CD4-positive, alpha-beta T cell (primary cell): Measurements from ENCODE around the gene NR4A3. TPM values are rescaled to one million over a fixed set of nuclear protein-coding genes. Genes with fewer than 3 reads are reported as not detected.

ENCODE experiments used
- ATAC-seq: fragments of 200-7000 bp; cut with Tn5 transposase; one replicate; pipeline ENCODE4 v1.10.0; 2022; ENCODE audit warnings: mild to moderate bottlenecking; ENCODE audit not compliant: poor library complexity
- CTCF ChIA-PET: fragments of 350-600 bp; sonication (Branson Sonifier 250); formaldehyde crosslinking; loops from one replicate; lab custom pipeline; 2021; ENCODE audit warnings: antibody characterized with exemption, inconsistent platforms; lab: Charles Lee
- POLR2A ChIA-PET: fragments of 350-600 bp; sonication (Branson Sonifier 250); formaldehyde crosslinking; loops from one replicate; lab custom pipeline; 2021; ENCODE audit warnings: antibody characterized with exemption, inconsistent platforms; lab: Charles Lee
- DNase-seq, 14 experiments: peaks; one replicate each; pipeline ENCODE4 v3.0.0-alpha.2; 2013 to 2020; ENCODE audit warnings: mixed read lengths in 2 of 14
- H3K27ac ChIP-seq, 2 donors: one replicate each; pipeline versions ENCODE4 v1.5.1 to v1.7.0; 2013; ENCODE audit warnings: low read length in 2 of 2, low read depth in 1 of 2, mild to moderate bottlenecking in 1 of 2
- H3K27me3 ChIP-seq, 2 experiments: 1 replicate in 1 of 2; 2 replicates in 1 of 2; pipeline versions ENCODE4 v1.6.1 to v1.7.0; 2013; ENCODE audit warnings: low read length in 2 of 2, control low read depth in 1 of 2, mild to moderate bottlenecking in 1 of 2, moderate library complexity in 1 of 2; ENCODE audit not compliant: insufficient read depth in 2 of 2, control insufficient read depth in 1 of 2
- H3K36me3 ChIP-seq: one replicate; pipeline ENCODE4 v1.6.1; 2013; ENCODE audit warnings: low read length, control low read depth; ENCODE audit not compliant: insufficient read depth
- H3K4me1 ChIP-seq: one replicate; pipeline ENCODE4 v1.6.1; 2013; ENCODE audit warnings: low read length, control low read depth; ENCODE audit not compliant: insufficient read depth
- H3K4me3 ChIP-seq: one replicate; pipeline ENCODE4 v1.5.1; 2013; ENCODE audit warnings: mild to moderate bottlenecking, low read length, moderate library complexity
- H3K9me3 ChIP-seq, 2 experiments: 1 replicate in 1 of 2; 2 replicates in 1 of 2; pipeline versions ENCODE4 v1.6.1 to v1.7.0; 2013; ENCODE audit warnings: low read length in 2 of 2, mild to moderate bottlenecking in 2 of 2, control low read depth in 1 of 2, moderate library complexity in 1 of 2; ENCODE audit not compliant: control insufficient read depth in 1 of 2, insufficient read depth in 1 of 2
- H3K27ac Mint-ChIP-seq: one replicate; pipeline ENCODE4 v1.8.0; 2020; ENCODE audit warnings: mixed read lengths
- H3K27me3 Mint-ChIP-seq: one replicate; pipeline ENCODE4 v1.8.0; 2021; ENCODE audit warnings: mixed read lengths
- H3K36me3 Mint-ChIP-seq: one replicate; pipeline ENCODE4 v1.8.0; 2021; ENCODE audit warnings: low read depth, mixed read lengths
- H3K4me1 Mint-ChIP-seq: one replicate; pipeline ENCODE4 v1.8.0; 2021; ENCODE audit warnings: low read depth, mixed read lengths
- H3K4me3 Mint-ChIP-seq: one replicate; pipeline ENCODE4 v1.8.0; 2020; ENCODE audit warnings: mild to moderate bottlenecking, mixed read lengths
- H3K9me3 Mint-ChIP-seq: one replicate; pipeline ENCODE4 v1.8.0; 2020; ENCODE audit warnings: mixed read lengths
- CTCF ChIP-seq: fragments of 200-600 bp; IDR thresholded peaks from one replicate; pipeline ENCODE4 v1.8.0; 2022; ENCODE audit warnings: antibody characterized with exemption, mild to moderate bottlenecking
- intact Hi-C, 2 experiments: fragments of 100-400 bp; cut with DNase I in 1 of 2; cut with micrococcal nuclease in 1 of 2; formaldehyde crosslinking; loops; one replicate each; pipeline versions ENCODE4 v1.15.1 to v1.9.0; 2023 to 2025; cut with DNase I, micrococcal nuclease
- total RNA-seq, 174 experiments: library from RNA in 2 of 174; stranded (reverse) in 2 of 174; gene quantifications; one replicate each; pipeline ENCODE4 v1.2.3 and lab custom pipeline; 2021 to 2026

NR4A3 gene
- total RNA-seq, 2 experiments from 2014 or later, result 42.4 to 44.6 TPM

GRCh38 chr9:99840072-99840471 is 18.4 kb downstream of the NR4A3 start:
- Mint-ChIP-seq H3K36me3 (no peaks in the 10 kb centered on the region), H3K27me3 (no peaks in the 10 kb centered on the region), H3K27ac (no peak overlapping the region), H3K4me1 (no peaks in the 10 kb centered on the region), H3K4me3 (no peak overlapping the region), H3K9me3 (no peaks in the 10 kb centered on the region)
- DNase-seq, result no peak
- CTCF ChIA-PET, result no interaction called here
- no peaks in the 10 kb centered on the region for H3K27me3 ChIP-seq
- H3K4me1 ChIP-seq, result no peaks in the 10 kb centered on the region
- no peak for TF ChIP-seq CTCF
- H3K9me3 ChIP-seq, result no peaks in the 10 kb centered on the region
- H3K36me3 ChIP-seq, result no peaks in the 10 kb centered on the region
- POLR2A ChIA-PET, result no interaction called here
- ATAC-seq, result no peak
- H3K27ac ChIP-seq, result no peak overlapping the region
- intact Hi-C loops, result loop anchor here in 1 of 2 experiments (2.0 kb wide), 1 partner anchor 35 kb away; no protein-coding TSS in a partner anchor
- H3K4me3 ChIP-seq, result no peak overlapping the region

GRCh38 chr9:99845063-99845462 is 23.4 kb downstream of the NR4A3 start:
- intact Hi-C loops, result no loop called here
- Mint-ChIP-seq H3K27ac (no peak overlapping the region), H3K27me3 (no peaks in the 10 kb centered on the region), H3K4me1 (peaks cover 7% of the 10 kb centered on the region), H3K36me3 (no peaks in the 10 kb centered on the region), H3K4me3 (no peak overlapping the region), H3K9me3 (no peaks in the 10 kb centered on the region)
- ATAC-seq, result no peak
- no peak for DNase-seq
- POLR2A ChIA-PET, result no interaction called here
- H3K27me3 ChIP-seq, result no peaks in the 10 kb centered on the region
- no peaks in the 10 kb centered on the region for H3K36me3 ChIP-seq
- no peak overlapping the region for H3K4me3 ChIP-seq
- no peak for TF ChIP-seq CTCF
- H3K9me3 ChIP-seq, result no peaks in the 10 kb centered on the region
- H3K4me1 ChIP-seq, result no peaks in the 10 kb centered on the region
- no peak overlapping the region for H3K27ac ChIP-seq
- CTCF ChIA-PET, result interaction anchor here (1.6 kb wide), 1 partner anchor 18 kb away, joined by 4 read pairs; no protein-coding TSS in a partner anchor

GRCh38 chr9:99848447-99848846 is 26.8 kb downstream of the NR4A3 start:
- ChIA-PET POLR2A (no interaction called here), CTCF (no interaction called here)
- H3K4me3 ChIP-seq, result no peak overlapping the region
- Mint-ChIP-seq H3K4me1 (peaks cover 34% of the 10 kb centered on the region), H3K27ac (no peak overlapping the region), H3K9me3 (no peaks in the 10 kb centered on the region), H3K27me3 (no peaks in the 10 kb centered on the region), H3K36me3 (no peaks in the 10 kb centered on the region), H3K4me3 (no peak overlapping the region)
- no peak overlapping the region for H3K27ac ChIP-seq
- H3K27me3 ChIP-seq, result no peaks in the 10 kb centered on the region
- H3K9me3 ChIP-seq, result no peaks in the 10 kb centered on the region
- intact Hi-C loops, result no loop called here
- TF ChIP-seq CTCF, result no peak
- DNase-seq, result no peak
- H3K36me3 ChIP-seq, result no peaks in the 10 kb centered on the region
- H3K4me1 ChIP-seq, result peaks cover 17% of the 10 kb centered on the region
- no peak for ATAC-seq
